HL-60 (cell line): ENCODE measurements around the gene AHR.

ENCODE experiments used
- DNase-seq, 2 experiments: peaks; one replicate each; pipeline ENCODE4 v3.0.0-alpha.2; 2010 to 2020; ENCODE audit warnings: low read depth in 1 of 2, low spot score in 1 of 2
- H3K27ac ChIP-seq: fragments of 250-450 bp; sonication (Bioruptor Pico); replicated peaks from 2 replicates; pipeline ENCODE4 v1.5.1; 2020; ENCODE audit warnings: mild to moderate bottlenecking, moderate library complexity
- H3K27me3 ChIP-seq: fragments of 250-450 bp; sonication (Bioruptor Pico); 2 replicates; pipeline ENCODE4 v1.5.1; 2021; ENCODE audit warnings: mild to moderate bottlenecking, moderate library complexity; ENCODE audit not compliant: insufficient read depth, poor library complexity, severe bottlenecking
- H3K4me3 ChIP-seq: replicated peaks from 2 replicates; pipeline ENCODE4 v1.5.1; 2011; ENCODE audit warnings: mild to moderate bottlenecking, control low read depth, low read length; ENCODE audit not compliant: insufficient read depth
- GABPA ChIP-seq: IDR thresholded peaks from 2 replicates; pipeline ENCODE4 v1.6.1; 2012; ENCODE audit warnings: low read depth
- POLR2AphosphoS5 ChIP-seq: IDR thresholded peaks from 2 replicates; pipeline ENCODE4 v1.6.1; 2012; ENCODE audit warnings: low read depth
- SPI1 ChIP-seq: IDR thresholded peaks from 2 replicates; pipeline ENCODE4 v1.6.1; 2012; ENCODE audit warnings: low read depth, mild to moderate bottlenecking, borderline replicate concordance
- TF ChIP-seq, protein P1 (sequence below): IDR thresholded peaks from one replicate; pipeline ENCODE4 v1.5.1; 2011; ENCODE audit warnings: low read length, control low read depth, inconsistent platforms; ENCODE audit not compliant: insufficient read depth
- TF ChIP-seq, protein P2 (sequence below): IDR thresholded peaks from 2 replicates; pipeline ENCODE4 v1.6.1; 2012; ENCODE audit warnings: low read depth; ENCODE audit not compliant: insufficient replicate concordance

AHR gene

GRCh38 chr7:17328641-17329040, 30.2 kb downstream of the AHR start:
- no peak overlapping the region for H3K4me3 ChIP-seq
- no peak for DNase-seq
- H3K27ac ChIP-seq, result no peak overlapping the region
- TF ChIP-seq SPI1 (no peak), POLR2AphosphoS5 (no peak), GABPA (no peak)
- TF ChIP-seq, protein P1, sequence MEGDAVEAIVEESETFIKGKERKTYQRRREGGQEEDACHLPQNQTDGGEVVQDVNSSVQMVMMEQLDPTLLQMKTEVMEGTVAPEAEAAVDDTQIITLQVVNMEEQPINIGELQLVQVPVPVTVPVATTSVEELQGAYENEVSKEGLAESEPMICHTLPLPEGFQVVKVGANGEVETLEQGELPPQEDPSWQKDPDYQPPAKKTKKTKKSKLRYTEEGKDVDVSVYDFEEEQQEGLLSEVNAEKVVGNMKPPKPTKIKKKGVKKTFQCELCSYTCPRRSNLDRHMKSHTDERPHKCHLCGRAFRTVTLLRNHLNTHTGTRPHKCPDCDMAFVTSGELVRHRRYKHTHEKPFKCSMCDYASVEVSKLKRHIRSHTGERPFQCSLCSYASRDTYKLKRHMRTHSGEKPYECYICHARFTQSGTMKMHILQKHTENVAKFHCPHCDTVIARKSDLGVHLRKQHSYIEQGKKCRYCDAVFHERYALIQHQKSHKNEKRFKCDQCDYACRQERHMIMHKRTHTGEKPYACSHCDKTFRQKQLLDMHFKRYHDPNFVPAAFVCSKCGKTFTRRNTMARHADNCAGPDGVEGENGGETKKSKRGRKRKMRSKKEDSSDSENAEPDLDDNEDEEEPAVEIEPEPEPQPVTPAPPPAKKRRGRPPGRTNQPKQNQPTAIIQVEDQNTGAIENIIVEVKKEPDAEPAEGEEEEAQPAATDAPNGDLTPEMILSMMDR, result no peak
- TF ChIP-seq, protein P2, sequence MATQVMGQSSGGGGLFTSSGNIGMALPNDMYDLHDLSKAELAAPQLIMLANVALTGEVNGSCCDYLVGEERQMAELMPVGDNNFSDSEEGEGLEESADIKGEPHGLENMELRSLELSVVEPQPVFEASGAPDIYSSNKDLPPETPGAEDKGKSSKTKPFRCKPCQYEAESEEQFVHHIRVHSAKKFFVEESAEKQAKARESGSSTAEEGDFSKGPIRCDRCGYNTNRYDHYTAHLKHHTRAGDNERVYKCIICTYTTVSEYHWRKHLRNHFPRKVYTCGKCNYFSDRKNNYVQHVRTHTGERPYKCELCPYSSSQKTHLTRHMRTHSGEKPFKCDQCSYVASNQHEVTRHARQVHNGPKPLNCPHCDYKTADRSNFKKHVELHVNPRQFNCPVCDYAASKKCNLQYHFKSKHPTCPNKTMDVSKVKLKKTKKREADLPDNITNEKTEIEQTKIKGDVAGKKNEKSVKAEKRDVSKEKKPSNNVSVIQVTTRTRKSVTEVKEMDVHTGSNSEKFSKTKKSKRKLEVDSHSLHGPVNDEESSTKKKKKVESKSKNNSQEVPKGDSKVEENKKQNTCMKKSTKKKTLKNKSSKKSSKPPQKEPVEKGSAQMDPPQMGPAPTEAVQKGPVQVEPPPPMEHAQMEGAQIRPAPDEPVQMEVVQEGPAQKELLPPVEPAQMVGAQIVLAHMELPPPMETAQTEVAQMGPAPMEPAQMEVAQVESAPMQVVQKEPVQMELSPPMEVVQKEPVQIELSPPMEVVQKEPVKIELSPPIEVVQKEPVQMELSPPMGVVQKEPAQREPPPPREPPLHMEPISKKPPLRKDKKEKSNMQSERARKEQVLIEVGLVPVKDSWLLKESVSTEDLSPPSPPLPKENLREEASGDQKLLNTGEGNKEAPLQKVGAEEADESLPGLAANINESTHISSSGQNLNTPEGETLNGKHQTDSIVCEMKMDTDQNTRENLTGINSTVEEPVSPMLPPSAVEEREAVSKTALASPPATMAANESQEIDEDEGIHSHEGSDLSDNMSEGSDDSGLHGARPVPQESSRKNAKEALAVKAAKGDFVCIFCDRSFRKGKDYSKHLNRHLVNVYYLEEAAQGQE, result no peak
- no peaks in the 10 kb centered on the region for H3K27me3 ChIP-seq

GRCh38 chr7:17329440-17329839, 31.0 kb downstream of the AHR start:
- no peak overlapping the region for H3K27ac ChIP-seq
- H3K27me3 ChIP-seq, result no peaks in the 10 kb centered on the region
- no peak for TF ChIP-seq GABPA
- TF ChIP-seq SPI1, result no peak
- TF ChIP-seq, protein P1, result no peak
- TF ChIP-seq, protein P2, result no peak
- TF ChIP-seq POLR2AphosphoS5, result no peak
- H3K4me3 ChIP-seq, result no peak overlapping the region
- DNase-seq, result no peak

GRCh38 chr7:17331891-17332501, 33.5 kb downstream of the AHR start:
- H3K27me3 ChIP-seq, result no peaks in the 10 kb centered on the region
- no peak overlapping the region for H3K27ac ChIP-seq
- no peak for DNase-seq
- no peak for TF ChIP-seq SPI1
- TF ChIP-seq, protein P2, result no peak
- no peak for TF ChIP-seq POLR2AphosphoS5
- TF ChIP-seq, protein P1, result no peak
- TF ChIP-seq GABPA, result no peak
- no peak overlapping the region for H3K4me3 ChIP-seq
